ENCODE results near the gene BTBD17.

The BTBD17 gene

GRCh38 chr17:74339537-74340195, 22.0 kb downstream of the BTBD17 start:
- TF ChIP-seq CTCF (IDR thresholded peaks at IDR 0.05; ENCODE audit: control insufficient read depth, insufficient read depth, low read depth, low read length, missing control alignments) = no peak
- H3K4me3 ChIP-seq (ENCODE audit: control insufficient read depth, low read depth, low read length) = no peak overlapping the region
- DNase-seq (ENCODE audit: low read depth) = no peak

GRCh38 chr17:74337834-74338500, 23.7 kb downstream of the BTBD17 start:
- no peak for TF ChIP-seq CTCF (IDR thresholded peaks at IDR 0.05; ENCODE audit: control insufficient read depth, insufficient read depth, low read depth, low read length, missing control alignments)
- no peak overlapping the region for H3K4me3 ChIP-seq (ENCODE audit: control insufficient read depth, low read depth, low read length)
- no peak for DNase-seq (ENCODE audit: low read depth)

GRCh38 chr17:74336307-74336706, 25.4 kb downstream of the BTBD17 start:
- no peak overlapping the region for H3K4me3 ChIP-seq (ENCODE audit: control insufficient read depth, low read depth, low read length)
- DNase-seq (ENCODE audit: low read depth) = no peak
- no peak for TF ChIP-seq CTCF (IDR thresholded peaks at IDR 0.05; ENCODE audit: control insufficient read depth, insufficient read depth, low read depth, low read length, missing control alignments)

GRCh38 chr17:74335529-74336062, 26.1 kb downstream of the BTBD17 start:
- H3K4me3 ChIP-seq (ENCODE audit: control insufficient read depth, low read depth, low read length) = no peak overlapping the region
- DNase-seq (ENCODE audit: low read depth) = no peak
- TF ChIP-seq CTCF (IDR thresholded peaks at IDR 0.05; ENCODE audit: control insufficient read depth, insufficient read depth, low read depth, low read length, missing control alignments) = no peak

- no peak overlapping the region for H3K4me3 ChIP-seq (ENCODE audit: control insufficient read depth, low read depth, low read length)
- TF ChIP-seq CTCF (IDR thresholded peaks at IDR 0.05; ENCODE audit: control insufficient read depth, insufficient read depth, low read depth, low read length, missing control alignments) = no peak
- DNase-seq (ENCODE audit: low read depth) = no peak
These were observed 27.2 kb downstream of the BTBD17 start for GRCh38 chr17:74334393-74335039.

- no peak for TF ChIP-seq CTCF (IDR thresholded peaks at IDR 0.05; ENCODE audit: control insufficient read depth, insufficient read depth, low read depth, low read length, missing control alignments)
- DNase-seq (ENCODE audit: low read depth) = no peak
- H3K4me3 ChIP-seq (ENCODE audit: control insufficient read depth, low read depth, low read length) = no peak overlapping the region
These were observed 28.8 kb downstream of the BTBD17 start for GRCh38 chr17:74332763-74333283.

Measured in AG09309 (cell line).